ENCODE data around the gene AREL1.

The AREL1 gene

GRCh38 chr14:74697976-74698375, 14.9 kb downstream of the AREL1 start:
- DNase-seq = no peak

GRCh38 chr14:74697543-74697942, 15.3 kb downstream of the AREL1 start:
- no peak for DNase-seq

GRCh38 chr14:74697011-74697410, 15.9 kb downstream of the AREL1 start:
- no peak for DNase-seq

GRCh38 chr14:74695406-74695805, 17.5 kb downstream of the AREL1 start:
- no peak for DNase-seq

- no peak for DNase-seq
Observed at GRCh38 chr14:74693191-74693590, 19.7 kb downstream of the AREL1 start.

GRCh38 chr14:74691456-74691855, 21.4 kb downstream of the AREL1 start:
- DNase-seq = no peak

- no peak for DNase-seq
Observed at GRCh38 chr14:74685921-74686678, 26.8 kb downstream of the AREL1 start.

GRCh38 chr14:74685056-74685455, 27.8 kb downstream of the AREL1 start:
- DNase-seq = no peak

GRCh38 chr14:74684434-74684833, 28.4 kb downstream of the AREL1 start:
- no peak for DNase-seq

- no peak for DNase-seq
Observed at GRCh38 chr14:74683406-74683805, 29.5 kb downstream of the AREL1 start.

GRCh38 chr14:74682169-74682952, 30.5 kb downstream of the AREL1 start:
- DNase-seq = no peak

GRCh38 chr14:74675219-74675618, 37.7 kb downstream of the AREL1 start:
- DNase-seq = no peak

GRCh38 chr14:74673768-74674167, 39.1 kb downstream of the AREL1 start:
- DNase-seq = no peak

GRCh38 chr14:74671789-74672188, 41.1 kb downstream of the AREL1 start:
- no peak for DNase-seq

- no peak for DNase-seq
Observed at GRCh38 chr14:74670726-74671411, 42.0 kb downstream of the AREL1 start.

- no peak for DNase-seq
Observed at GRCh38 chr14:74669846-74670245, 43.0 kb downstream of the AREL1 start.

GRCh38 chr14:74669256-74669655, 43.6 kb downstream of the AREL1 start:
- DNase-seq = no peak

GRCh38 chr14:74667758-74668157, 45.1 kb downstream of the AREL1 start:
- DNase-seq = no peak

GRCh38 chr14:74664717-74665116, 48.2 kb downstream of the AREL1 start:
- DNase-seq = no peak

- DNase-seq = no peak
Observed at GRCh38 chr14:74663884-74664283, 49.0 kb downstream of the AREL1 start.

- no peak for DNase-seq
Observed at GRCh38 chr14:74661726-74662450, 51.0 kb downstream of the AREL1 start.

- no peak for DNase-seq
Observed at GRCh38 chr14:74660863-74661262, 52.0 kb downstream of the AREL1 start.

- DNase-seq = no peak
Observed at GRCh38 chr14:74660167-74660566, 52.7 kb downstream of the AREL1 start.
